ENCODE measurements around the gene DAPK3.

DNA sequence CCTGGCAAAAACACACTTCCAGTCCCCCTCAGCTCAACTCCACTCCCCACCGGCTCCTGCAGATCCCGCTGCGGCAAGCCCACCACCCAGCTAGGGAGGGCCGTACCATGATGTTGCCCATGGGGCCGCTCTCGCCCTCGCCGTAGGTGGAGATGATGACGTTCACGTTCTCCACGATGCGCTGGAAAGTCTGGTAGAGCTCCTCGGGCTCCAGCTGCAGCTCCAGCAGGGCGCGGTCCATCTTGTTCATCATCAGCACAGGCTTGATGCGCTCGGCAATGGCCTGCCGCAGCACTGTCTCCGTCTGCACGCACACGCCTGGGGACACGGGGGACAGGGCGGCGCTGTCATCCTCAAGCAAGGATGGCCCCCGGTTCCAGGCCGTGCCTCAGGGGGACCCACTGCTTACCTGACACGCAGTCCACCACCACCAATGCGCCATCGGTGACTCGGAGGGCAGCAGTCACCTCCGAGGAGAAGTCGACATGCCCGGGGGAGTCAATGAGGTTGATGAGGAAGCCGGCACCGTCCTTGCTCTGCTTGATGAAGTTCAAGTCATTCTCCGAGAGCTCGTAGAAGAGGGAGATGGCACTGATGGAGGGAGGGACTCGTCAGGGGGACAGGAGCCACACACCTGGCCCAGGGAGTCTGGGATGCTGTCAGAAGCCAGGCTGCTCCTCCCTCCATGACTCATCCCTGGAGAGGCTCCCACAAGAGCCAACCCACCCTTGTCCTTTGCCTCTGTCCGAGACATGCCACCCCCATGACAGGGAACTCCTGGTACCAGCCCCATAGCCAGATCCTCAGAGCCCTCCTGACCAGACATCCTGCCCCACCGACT, 12.0 kb upstream of the DAPK3 start:
- TF ChIP-seq, protein P1, sequence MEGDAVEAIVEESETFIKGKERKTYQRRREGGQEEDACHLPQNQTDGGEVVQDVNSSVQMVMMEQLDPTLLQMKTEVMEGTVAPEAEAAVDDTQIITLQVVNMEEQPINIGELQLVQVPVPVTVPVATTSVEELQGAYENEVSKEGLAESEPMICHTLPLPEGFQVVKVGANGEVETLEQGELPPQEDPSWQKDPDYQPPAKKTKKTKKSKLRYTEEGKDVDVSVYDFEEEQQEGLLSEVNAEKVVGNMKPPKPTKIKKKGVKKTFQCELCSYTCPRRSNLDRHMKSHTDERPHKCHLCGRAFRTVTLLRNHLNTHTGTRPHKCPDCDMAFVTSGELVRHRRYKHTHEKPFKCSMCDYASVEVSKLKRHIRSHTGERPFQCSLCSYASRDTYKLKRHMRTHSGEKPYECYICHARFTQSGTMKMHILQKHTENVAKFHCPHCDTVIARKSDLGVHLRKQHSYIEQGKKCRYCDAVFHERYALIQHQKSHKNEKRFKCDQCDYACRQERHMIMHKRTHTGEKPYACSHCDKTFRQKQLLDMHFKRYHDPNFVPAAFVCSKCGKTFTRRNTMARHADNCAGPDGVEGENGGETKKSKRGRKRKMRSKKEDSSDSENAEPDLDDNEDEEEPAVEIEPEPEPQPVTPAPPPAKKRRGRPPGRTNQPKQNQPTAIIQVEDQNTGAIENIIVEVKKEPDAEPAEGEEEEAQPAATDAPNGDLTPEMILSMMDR (conservative IDR thresholded peaks at IDR 0.05): no peak
- TF ChIP-seq ZFX (IDR thresholded peaks at IDR 0.05): no peak
